Cardiac muscle cell (in vitro differentiated cells and primary cell): ENCODE measurements around the gene TENT5A. TPM values are rescaled to one million over a fixed set of nuclear protein-coding genes. Genes with fewer than 3 reads are reported as not detected.

Experiments used
- DNase-seq, 2 donors: peaks; one replicate each; pipeline versions ENCODE4 v3.0.0 to v3.0.0-alpha.2; 2010 to 2017; ENCODE audit warnings: low read depth in 1 of 2, low spot score in 1 of 2
- H3K27ac ChIP-seq: fragments of 200-600 bp; sonication (generic); 2 replicates; pipeline ENCODE4 v1.5.1; 2016
- H3K27me3 ChIP-seq: fragments of 200-600 bp; sonication (generic); 2 replicates; pipeline ENCODE4 v1.6.0; 2016; ENCODE audit warnings: control low read depth
- H3K36me3 ChIP-seq: fragments of 200-600 bp; sonication (generic); 2 replicates; pipeline ENCODE4 v1.5.1; 2016; ENCODE audit warnings: control low read depth
- H3K4me1 ChIP-seq: fragments of 200-600 bp; sonication (generic); 2 replicates; pipeline ENCODE4 v1.8.1; 2017; ENCODE audit warnings: low read depth, mild to moderate bottlenecking, mixed run types
- H3K4me3 ChIP-seq: fragments of 200-600 bp; sonication (generic); 2 replicates; pipeline ENCODE4 v1.5.1; 2016; ENCODE audit warnings: mild to moderate bottlenecking
- H3K9me3 ChIP-seq: fragments of 200-600 bp; sonication (generic); 2 replicates; pipeline ENCODE4 v1.5.1; 2017; ENCODE audit warnings: low read depth, mild to moderate bottlenecking, control low read depth
- polyA plus RNA-seq: library from polyadenylated mRNA; unstranded; fragments of >200 nt; fragmentation: Nextera tagmentation; extraction: Ambion mirVana; gene quantifications from 2 replicates; pipeline ENCODE4 v1.2.1, GENCODE V29; 2016
- total RNA-seq: library from RNA; depleted of rRNA; stranded (reverse); fragments of >200 nt; gene quantifications from 2 replicates; pipeline ENCODE4 v1.2.3, GENCODE V29; 2016
- TF ChIP-seq, protein P1 (sequence below): IDR thresholded peaks from 2 replicates; pipeline ENCODE4 v1.5.1; 2012; ENCODE audit warnings: low read depth, mild to moderate bottlenecking, low read length

The TENT5A gene
- total and polyA plus RNA-seq, 2 experiments from 2014 or later: 8.1 to 9.2 TPM

DNA sequence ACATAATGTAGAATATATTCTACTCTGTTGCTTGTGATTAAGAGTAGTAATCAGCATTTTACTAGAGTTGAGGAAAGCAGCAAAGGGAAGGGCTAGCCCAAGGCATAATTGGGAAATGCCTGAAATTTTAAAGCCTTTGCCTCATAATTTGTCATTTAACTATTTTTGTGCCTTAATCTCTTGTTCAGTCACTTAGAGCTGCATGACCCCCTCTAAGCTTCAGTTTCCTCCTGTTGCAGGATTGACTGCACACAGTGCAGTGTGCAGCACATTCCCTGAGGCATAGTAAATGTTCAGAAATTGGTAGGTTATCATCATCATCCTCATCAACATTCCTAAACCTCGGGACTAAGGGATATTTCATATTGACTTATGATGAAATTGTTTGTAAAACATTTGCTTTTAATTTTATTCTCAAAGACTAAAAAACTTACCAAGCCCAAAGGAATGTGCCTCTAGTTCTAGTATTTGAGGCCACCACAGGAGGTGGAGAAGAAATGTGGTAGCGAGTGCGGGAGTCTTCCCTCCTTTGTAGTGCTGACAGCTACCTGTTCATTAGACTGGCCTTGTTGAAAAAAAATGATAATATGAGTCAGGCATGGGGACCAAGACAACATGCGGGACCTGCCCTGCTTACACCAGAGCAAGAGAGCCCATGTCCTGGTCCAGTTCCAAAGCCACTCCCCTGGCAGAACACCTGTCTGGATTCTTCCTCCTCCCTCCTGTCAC, 14.8 kb upstream of the TENT5A start:
- DNase-seq: peak in 1 of 2 donors; percentile 41
- H3K27ac ChIP-seq: no peak overlapping the region

DNA sequence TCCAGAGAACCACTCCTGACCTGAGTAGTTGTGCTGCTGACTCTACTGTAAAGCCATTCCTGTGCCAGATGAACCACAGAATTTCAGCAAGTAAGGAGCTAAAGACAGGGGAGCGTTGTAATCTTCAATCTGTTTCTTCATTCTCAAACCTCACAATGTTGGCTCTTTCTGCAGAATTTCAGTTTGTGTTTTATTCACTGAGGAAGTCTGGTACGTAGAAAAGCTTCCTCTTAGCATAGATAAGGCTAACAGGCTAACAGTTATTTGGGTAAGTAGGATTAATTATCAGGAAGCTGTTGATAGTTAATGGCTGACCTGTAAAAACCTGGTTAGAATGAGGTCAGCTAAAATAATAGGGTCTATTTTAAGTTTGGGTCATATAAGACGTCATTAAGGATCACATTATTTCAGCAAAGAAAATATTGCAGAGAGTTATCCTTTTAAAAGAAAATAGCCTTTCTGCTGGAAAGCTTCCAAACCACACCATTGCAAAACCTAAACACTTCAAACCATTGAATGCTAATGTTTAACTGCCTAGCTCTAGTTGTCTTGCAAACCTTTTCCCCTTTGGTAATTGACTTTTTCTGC, 14.1 kb upstream of the TENT5A start:
- TF ChIP-seq, protein P1, sequence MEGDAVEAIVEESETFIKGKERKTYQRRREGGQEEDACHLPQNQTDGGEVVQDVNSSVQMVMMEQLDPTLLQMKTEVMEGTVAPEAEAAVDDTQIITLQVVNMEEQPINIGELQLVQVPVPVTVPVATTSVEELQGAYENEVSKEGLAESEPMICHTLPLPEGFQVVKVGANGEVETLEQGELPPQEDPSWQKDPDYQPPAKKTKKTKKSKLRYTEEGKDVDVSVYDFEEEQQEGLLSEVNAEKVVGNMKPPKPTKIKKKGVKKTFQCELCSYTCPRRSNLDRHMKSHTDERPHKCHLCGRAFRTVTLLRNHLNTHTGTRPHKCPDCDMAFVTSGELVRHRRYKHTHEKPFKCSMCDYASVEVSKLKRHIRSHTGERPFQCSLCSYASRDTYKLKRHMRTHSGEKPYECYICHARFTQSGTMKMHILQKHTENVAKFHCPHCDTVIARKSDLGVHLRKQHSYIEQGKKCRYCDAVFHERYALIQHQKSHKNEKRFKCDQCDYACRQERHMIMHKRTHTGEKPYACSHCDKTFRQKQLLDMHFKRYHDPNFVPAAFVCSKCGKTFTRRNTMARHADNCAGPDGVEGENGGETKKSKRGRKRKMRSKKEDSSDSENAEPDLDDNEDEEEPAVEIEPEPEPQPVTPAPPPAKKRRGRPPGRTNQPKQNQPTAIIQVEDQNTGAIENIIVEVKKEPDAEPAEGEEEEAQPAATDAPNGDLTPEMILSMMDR: no peak
- peak in 1 of 2 donors; percentile 95 for DNase-seq
- Histone ChIP-seq H3K27me3 (no peaks in the 10 kb centered on the region), H3K4me3 (no peak overlapping the region), H3K36me3 (no peaks in the 10 kb centered on the region), H3K9me3 (no peaks in the 10 kb centered on the region), H3K27ac (no peak overlapping the region), H3K4me1 (peaks cover 4% of the 10 kb centered on the region)

More for the DNA sequence above, 14.8 kb upstream of the TENT5A start:
- no peaks in the 10 kb centered on the region for H3K27me3 ChIP-seq
- no peaks in the 10 kb centered on the region for H3K36me3 ChIP-seq
- H3K4me3 ChIP-seq: no peak overlapping the region
- TF ChIP-seq, protein P1: no peak
- H3K9me3 ChIP-seq: no peaks in the 10 kb centered on the region
- H3K4me1 ChIP-seq: peaks cover 4% of the 10 kb centered on the region

DNA sequence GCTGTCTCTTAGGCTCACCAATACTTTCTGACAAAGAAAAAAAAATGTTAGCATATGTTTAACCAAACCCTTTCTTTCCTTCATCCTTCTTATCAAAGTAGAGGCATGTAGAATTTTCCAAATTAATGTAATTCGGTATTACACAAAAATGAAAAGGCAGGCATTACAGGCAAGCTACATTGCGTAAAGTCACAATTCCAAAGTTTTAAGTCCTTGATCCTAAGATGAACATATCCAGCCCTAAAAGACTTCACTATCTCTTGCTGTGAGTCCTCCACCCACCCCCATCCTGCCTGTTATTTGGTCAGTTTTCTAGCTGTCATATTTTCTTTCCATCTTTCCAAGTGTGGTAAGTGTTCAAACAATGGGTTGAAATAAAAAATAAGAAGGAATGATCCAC, 12.1 kb upstream of the TENT5A start:
- TF ChIP-seq, protein P1: no peak
- peaks cover 18% of the 10 kb centered on the region for H3K4me1 ChIP-seq
- H3K36me3 ChIP-seq: no peaks in the 10 kb centered on the region
- H3K27me3 ChIP-seq: no peaks in the 10 kb centered on the region
- H3K4me3 ChIP-seq: no peak overlapping the region
- H3K27ac ChIP-seq: no peak overlapping the region
- DNase-seq: no peak
- H3K9me3 ChIP-seq: no peaks in the 10 kb centered on the region

DNA sequence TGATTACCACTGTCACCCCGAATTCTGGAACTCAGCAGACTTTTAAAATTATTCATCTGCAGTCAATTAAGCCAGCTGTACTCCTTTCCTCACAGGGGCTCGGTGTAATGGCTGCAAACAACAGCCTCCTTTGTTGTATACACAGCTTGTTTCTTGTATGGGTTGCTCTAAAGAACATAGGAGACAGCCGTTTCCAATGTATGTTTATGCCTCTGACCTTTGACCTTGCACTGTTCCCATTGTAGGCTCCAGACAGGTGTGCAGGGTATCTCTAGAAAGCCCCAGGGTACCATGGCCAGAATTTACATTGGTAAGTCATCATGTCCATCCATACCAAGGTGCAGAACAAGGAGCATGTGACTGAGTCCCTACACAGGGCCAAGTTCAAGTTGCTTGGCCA, 11.5 kb upstream of the TENT5A start:
- TF ChIP-seq, protein P1: no peak
- Histone ChIP-seq H3K36me3 (no peaks in the 10 kb centered on the region), H3K4me1 (peaks cover 20% of the 10 kb centered on the region), H3K4me3 (no peak overlapping the region), H3K27ac (no peak overlapping the region), H3K27me3 (no peaks in the 10 kb centered on the region), H3K9me3 (no peaks in the 10 kb centered on the region)
- DNase-seq: no peak

DNA sequence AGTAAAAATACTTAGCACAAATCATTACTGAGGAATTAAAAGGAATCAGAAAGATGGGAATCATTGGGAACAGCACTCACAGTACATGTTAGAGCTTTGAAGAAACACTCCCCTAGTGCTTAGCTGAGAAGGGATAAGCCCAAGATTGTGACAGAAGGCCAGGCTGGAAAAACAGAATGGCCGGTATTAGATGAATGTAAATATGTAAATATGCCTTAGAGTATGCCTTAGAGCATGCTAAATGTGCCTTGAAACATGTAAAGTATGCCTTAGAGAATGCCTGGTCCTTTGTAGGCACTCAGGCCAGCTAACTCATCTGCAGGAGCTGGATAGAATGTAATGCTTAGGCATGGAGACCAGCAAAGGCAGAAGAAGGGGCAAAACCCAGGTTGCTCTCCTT, 10.6 kb upstream of the TENT5A start:
- H3K9me3 ChIP-seq: no peaks in the 10 kb centered on the region
- no peaks in the 10 kb centered on the region for H3K36me3 ChIP-seq
- no peak overlapping the region for H3K4me3 ChIP-seq
- no peaks in the 10 kb centered on the region for H3K27me3 ChIP-seq
- TF ChIP-seq, protein P1: no peak
- no peak for DNase-seq
- no peak overlapping the region for H3K27ac ChIP-seq
- peaks cover 20% of the 10 kb centered on the region for H3K4me1 ChIP-seq
